GM20431 (cell line): ENCODE data around the gene PPFIA1.
"Not testable (repeated sequence)": the region's sequence is repeated elsewhere in the genome, so short reads cannot be mapped to it uniquely, and the experiment has no call there.

Source experiments
- in situ Hi-C: fragments of 300-500 bp; cut with MseI, MboI; formaldehyde crosslinking; loops from one replicate; pipeline ENCODE4 v1.15.0; 2020; ENCODE audit warnings: low sequenced_read_pairs; ENCODE audit not compliant: unreplicated experiment

The PPFIA1 gene

GRCh38 chr11:70319396-70320076, 49.0 kb downstream of the PPFIA1 start:
- in situ Hi-C loops, result no loop called here

GRCh38 chr11:70322666-70323065, 52.2 kb downstream of the PPFIA1 start:
- in situ Hi-C loops, result no loop called here

GRCh38 chr11:70323806-70324205, 53.3 kb downstream of the PPFIA1 start:
- in situ Hi-C loops, result no loop called here

- in situ Hi-C loops, result no loop called here
These were observed 54.1 kb downstream of the PPFIA1 start for GRCh38 chr11:70324376-70325115.

- in situ Hi-C loops, result no loop called here
These were observed 55.3 kb downstream of the PPFIA1 start for GRCh38 chr11:70325824-70326223.

GRCh38 chr11:70326365-70326811, 55.9 kb downstream of the PPFIA1 start:
- in situ Hi-C loops, result no loop called here

- in situ Hi-C loops, result no loop called here
These were observed 56.3 kb downstream of the PPFIA1 start for GRCh38 chr11:70326833-70327232.

GRCh38 chr11:70327717-70328116, 57.2 kb downstream of the PPFIA1 start:
- in situ Hi-C loops, result no loop called here

- in situ Hi-C loops, result no loop called here
These were observed 58.1 kb downstream of the PPFIA1 start for GRCh38 chr11:70328556-70328955.

GRCh38 chr11:70331320-70331843, 60.9 kb downstream of the PPFIA1 start:
- in situ Hi-C loops, result not testable (repeated sequence)

GRCh38 chr11:70331901-70332300, 61.4 kb downstream of the PPFIA1 start:
- in situ Hi-C loops, result no loop called here

GRCh38 chr11:70332567-70332966, 62.1 kb downstream of the PPFIA1 start:
- in situ Hi-C loops, result no loop called here

GRCh38 chr11:70333261-70333660, 62.8 kb downstream of the PPFIA1 start:
- in situ Hi-C loops, result no loop called here

GRCh38 chr11:70334351-70334995, 64.0 kb downstream of the PPFIA1 start:
- in situ Hi-C loops, result no loop called here

GRCh38 chr11:70335511-70335910, 65.0 kb downstream of the PPFIA1 start:
- in situ Hi-C loops, result no loop called here

- in situ Hi-C loops, result no loop called here
These were observed 68.1 kb downstream of the PPFIA1 start for GRCh38 chr11:70338594-70338993.

- in situ Hi-C loops, result no loop called here
These were observed 68.6 kb downstream of the PPFIA1 start for GRCh38 chr11:70339066-70339465.

- in situ Hi-C loops, result no loop called here
These were observed 71.5 kb downstream of the PPFIA1 start for GRCh38 chr11:70341881-70342429.

GRCh38 chr11:70343636-70344035, 73.1 kb downstream of the PPFIA1 start:
- in situ Hi-C loops, result no loop called here

GRCh38 chr11:70348191-70348590, 77.7 kb downstream of the PPFIA1 start:
- in situ Hi-C loops, result no loop called here

- in situ Hi-C loops, result no loop called here
These were observed 78.1 kb downstream of the PPFIA1 start for GRCh38 chr11:70348608-70349007.
